Fibroblast of villous mesenchyme (primary cell): Measurements from ENCODE around the gene SCAF4. TPM values are rescaled to one million over a fixed set of nuclear protein-coding genes. Genes with fewer than 3 reads are reported as not detected.
"Not testable (repeated sequence)": the region's sequence is repeated elsewhere in the genome, so short reads cannot be mapped to it uniquely, and the experiment has no call there.

Experiments
- DNase-seq: peaks from one replicate; pipeline ENCODE4 v3.0.0-alpha.2; 2010; ENCODE audit warnings: low read depth
- H3K4me3 ChIP-seq: 2 replicates; pipeline ENCODE4 v1.5.1; 2011; ENCODE audit warnings: low read depth, mild to moderate bottlenecking, low read length
- CTCF ChIP-seq: IDR thresholded peaks from 2 replicates; pipeline ENCODE4 v1.5.1; 2012; ENCODE audit warnings: low read depth, mild to moderate bottlenecking, low read length; ENCODE audit not compliant: insufficient read depth
- total RNA-seq: library from RNA; depleted of rRNA; stranded (reverse); fragments of >200 nt; gene quantifications from 2 replicates; pipeline ENCODE4 v1.2.3, GENCODE V29; 2012

SCAF4 gene
- total RNA-seq, 1 donor: 9.1 TPM

DNA sequence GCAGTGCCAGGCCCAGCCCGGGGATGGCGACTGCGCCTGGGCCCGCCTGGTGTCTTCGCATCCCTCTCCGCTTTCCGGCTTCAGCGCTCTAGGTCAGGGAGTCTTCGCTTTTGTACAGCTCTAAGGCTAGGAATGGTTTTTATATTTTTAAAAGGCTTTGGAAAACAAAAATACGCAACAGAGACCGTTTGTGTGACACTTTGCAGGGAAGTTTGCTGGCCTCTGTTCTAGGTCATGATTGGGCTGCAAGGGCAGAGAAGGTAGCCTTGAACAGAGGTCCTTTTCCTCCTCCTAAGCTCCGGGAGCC lies 71.7 kb downstream of the SCAF4 start:
- TF ChIP-seq CTCF: no peak
- peak; percentile 28 for DNase-seq
- peak overlapping the region; percentile 94 for H3K4me3 ChIP-seq

DNA sequence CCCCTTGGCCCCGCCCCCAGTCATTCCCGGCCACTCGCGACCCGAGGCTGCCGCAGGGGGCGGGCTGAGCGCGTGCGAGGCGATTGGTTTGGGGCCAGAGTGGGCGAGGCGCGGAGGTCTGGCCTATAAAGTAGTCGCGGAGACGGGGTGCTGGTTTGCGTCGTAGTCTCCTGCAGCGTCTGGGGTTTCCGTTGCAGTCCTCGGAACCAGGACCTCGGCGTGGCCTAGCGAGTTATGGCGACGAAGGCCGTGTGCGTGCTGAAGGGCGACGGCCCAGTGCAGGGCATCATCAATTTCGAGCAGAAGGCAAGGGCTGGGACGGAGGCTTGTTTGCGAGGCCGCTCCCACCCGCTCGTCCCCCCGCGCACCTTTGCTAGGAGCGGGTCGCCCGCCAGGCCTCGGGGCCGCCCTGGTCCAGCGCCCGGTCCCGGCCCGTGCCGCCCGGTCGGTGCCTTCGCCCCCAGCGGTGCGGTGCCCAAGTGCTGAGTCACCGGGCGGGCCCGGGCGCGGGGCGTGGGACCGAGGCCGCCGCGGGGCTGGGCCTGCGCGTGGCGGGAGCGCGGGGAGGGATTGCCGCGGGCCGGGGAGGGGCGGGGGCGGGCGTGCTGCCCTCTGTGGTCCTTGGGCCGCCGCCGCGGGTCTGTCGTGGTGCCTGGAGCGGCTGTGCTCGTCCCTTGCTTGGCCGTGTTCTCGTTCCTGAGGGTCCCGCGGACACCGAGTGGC lies 72.2 kb downstream of the SCAF4 start, which contains the start of gene SOD1:
Gene SOD1, plus strand, starts transcription at position 158 of the 723 bp plus-strand sequence. Its CDS starts 77 bp downstream, at position 235.
- H3K4me3 ChIP-seq: peak within 1 kb of the TSS; percentile 94
- TF ChIP-seq CTCF: peak; percentile 6
- DNase-seq: peak; percentile 92

- DNase-seq: no peak
- no peak for TF ChIP-seq CTCF
- peak overlapping the region; percentile 94 for H3K4me3 ChIP-seq
Measured at GRCh38 chr21:31659286-31659535, 72.7 kb downstream of the SCAF4 start.

DNA sequence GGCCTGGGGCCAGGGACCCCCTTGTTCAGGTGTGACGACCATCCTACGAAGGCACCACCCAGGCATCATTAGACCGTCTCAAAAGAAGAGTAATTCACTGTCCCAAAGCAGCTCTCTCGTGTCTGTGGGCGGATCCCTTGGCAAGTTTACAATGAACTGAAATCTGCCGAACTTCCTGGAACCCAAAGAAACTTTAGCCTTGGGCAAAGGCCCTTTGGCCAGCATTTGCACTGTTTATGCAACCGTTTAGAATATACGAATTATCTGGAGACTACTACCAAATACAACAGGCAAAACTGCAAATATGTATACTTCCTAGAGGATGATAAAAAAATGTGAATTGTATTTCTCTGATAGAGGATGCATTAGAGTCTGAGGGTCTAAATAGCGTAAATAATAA lies 73.9 kb downstream of the SCAF4 start:
- TF ChIP-seq CTCF: no peak
- no peak for DNase-seq
- H3K4me3 ChIP-seq: no peak overlapping the region

GRCh38 chr21:31656199-31657095 lies 75.5 kb downstream of the SCAF4 start:
- TF ChIP-seq CTCF: no peak
- no peak for DNase-seq
- H3K4me3 ChIP-seq: no peak overlapping the region

GRCh38 chr21:31654821-31655580 lies 76.9 kb downstream of the SCAF4 start:
- not testable (repeated sequence) for H3K4me3 ChIP-seq, DNase-seq

DNA sequence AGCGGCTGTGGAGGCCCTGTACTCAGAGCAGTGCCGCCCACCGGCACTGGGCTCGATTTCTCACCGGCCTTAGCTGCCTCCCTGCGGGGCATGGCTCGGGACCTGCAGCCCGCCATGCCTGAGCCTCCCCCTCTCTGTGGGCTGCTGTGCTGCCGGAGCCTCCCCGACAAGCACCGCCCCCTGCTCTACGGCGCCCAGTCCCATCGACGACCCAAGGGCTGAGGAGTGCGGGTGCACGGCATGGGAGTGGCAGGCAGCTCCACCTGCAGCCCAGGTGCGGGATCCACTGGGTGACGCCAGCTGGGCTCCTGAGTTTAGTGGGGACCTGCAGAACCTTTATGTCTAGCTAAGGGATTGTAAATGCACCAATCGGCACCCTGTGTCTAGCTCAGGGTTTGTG lies 77.6 kb downstream of the SCAF4 start:
- H3K4me3 ChIP-seq: no peak overlapping the region
- TF ChIP-seq CTCF: no peak
- no peak for DNase-seq

DNA sequence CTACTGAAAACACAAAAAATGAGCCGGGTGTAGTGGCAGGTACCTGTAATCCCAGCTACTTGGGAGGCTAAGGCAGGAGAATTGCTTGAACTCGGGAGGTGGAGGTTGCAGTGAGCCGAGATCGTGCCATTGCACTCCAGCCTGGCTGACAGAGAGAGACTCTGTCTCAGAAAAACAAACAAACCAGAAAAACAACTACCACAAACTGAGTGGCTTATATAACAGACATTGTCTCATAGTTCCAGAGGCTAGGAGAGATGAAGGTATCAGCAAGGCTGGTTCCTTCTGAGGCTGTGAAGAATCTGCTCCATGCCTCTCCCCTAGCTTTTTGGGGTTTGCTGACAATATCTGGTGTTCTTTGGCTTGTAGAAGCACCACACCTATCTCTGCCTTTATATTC lies 80.4 kb downstream of the SCAF4 start:
- H3K4me3 ChIP-seq, DNase-seq: not testable (repeated sequence)
